NCI-H1417 treated with DMSO at 0.1 percent for 48 hours (cell line): ENCODE data around the gene COA8.
A peak's percentile ranks its signal among the peaks of the same experiment; 100 is the strongest.

Experiments
- DNase-seq: peaks from one replicate; lab custom pipeline; 2025; lab: John Stamatoyannopoulos, UW

The COA8 gene

GRCh38 chr14:103536693-103537092 is 26.1 kb upstream of the COA8 start:
- no peak for DNase-seq

GRCh38 chr14:103537175-103537990 is 25.4 kb upstream of the COA8 start:
- DNase-seq, result no peak

- no peak for DNase-seq
Observed at GRCh38 chr14:103538291-103539055, 24.3 kb upstream of the COA8 start.

GRCh38 chr14:103539056-103539825 is 23.5 kb upstream of the COA8 start:
- no peak for DNase-seq

GRCh38 chr14:103540821-103541708 is 21.7 kb upstream of the COA8 start:
- DNase-seq, result no peak

- no peak for DNase-seq
Observed at GRCh38 chr14:103541709-103542604, 20.8 kb upstream of the COA8 start.

- peak; percentile 61 for DNase-seq
Observed at GRCh38 chr14:103542605-103543088, 20.1 kb upstream of the COA8 start.

GRCh38 chr14:103543140-103543539 is 19.6 kb upstream of the COA8 start:
- no peak for DNase-seq

GRCh38 chr14:103543721-103544387 is 18.9 kb upstream of the COA8 start:
- DNase-seq, result no peak

GRCh38 chr14:103544388-103545218 is 18.2 kb upstream of the COA8 start:
- no peak for DNase-seq

GRCh38 chr14:103545219-103545914 is 17.4 kb upstream of the COA8 start:
- DNase-seq, result no peak

GRCh38 chr14:103545915-103546651 is 16.7 kb upstream of the COA8 start:
- no peak for DNase-seq

GRCh38 chr14:103546652-103547454 is 15.9 kb upstream of the COA8 start:
- no peak for DNase-seq

GRCh38 chr14:103547455-103547940 is 15.3 kb upstream of the COA8 start:
- no peak for DNase-seq

- DNase-seq, result no peak
Observed at GRCh38 chr14:103547941-103548462, 14.8 kb upstream of the COA8 start.
